EL (cell line): ENCODE results near the gene RAB6C.
"Not testable (repeated sequence)": the region's sequence is repeated elsewhere in the genome, so short reads cannot be mapped to it uniquely, and the experiment has no call there.

Experiments
- DNase-seq: peaks from one replicate; pipeline ENCODE4 v3.0.0-alpha.2; 2016

Gene RAB6C

DNA sequence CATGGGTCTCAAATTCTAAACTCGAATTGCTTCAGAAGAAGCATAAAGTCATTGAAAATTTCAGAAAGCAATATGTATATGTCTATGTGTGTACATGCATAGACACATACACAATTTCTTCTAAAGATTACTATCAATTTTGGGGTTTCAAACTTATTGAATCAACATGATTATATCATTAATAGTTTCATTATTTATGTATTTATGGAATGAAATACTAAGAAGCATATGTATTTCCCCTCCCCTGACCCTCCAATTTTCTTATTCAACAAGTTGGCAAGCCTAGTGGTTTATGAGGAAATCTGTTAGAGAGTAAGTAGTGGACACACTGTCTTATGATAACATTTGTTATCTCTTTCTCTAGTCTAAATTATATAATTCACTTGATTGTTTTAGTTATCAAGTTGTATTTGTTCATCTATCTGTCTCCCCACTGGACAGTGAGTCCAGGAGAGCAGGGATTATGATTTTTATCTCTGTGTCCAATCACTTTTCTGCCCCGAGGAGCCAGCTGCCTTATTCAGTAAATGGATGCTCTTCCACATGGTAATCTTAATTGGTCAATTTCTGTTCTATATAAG is 17.3 kb downstream of the RAB6C start:
- not testable (repeated sequence) for DNase-seq

DNA sequence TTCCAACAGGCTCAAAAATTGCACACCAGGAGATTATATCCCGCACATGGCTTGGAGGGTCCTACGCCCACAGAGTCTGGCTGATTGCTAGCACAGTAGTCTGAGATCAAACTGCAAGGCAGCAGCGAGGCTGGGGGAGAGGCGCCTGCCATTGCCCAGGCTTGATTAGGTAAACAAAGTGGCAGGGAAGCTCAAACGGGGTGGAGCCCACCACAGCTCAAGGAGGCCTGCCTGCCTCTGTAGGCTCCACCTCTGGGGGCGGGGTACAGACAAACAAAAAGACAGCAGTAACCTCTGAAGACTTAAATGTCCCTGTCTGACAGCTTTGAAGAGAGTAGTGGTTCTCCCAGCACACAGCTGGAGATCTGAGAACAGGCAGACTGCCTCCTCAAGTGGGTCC is 19.3 kb downstream of the RAB6C start:
- DNase-seq = not testable (repeated sequence)

DNA sequence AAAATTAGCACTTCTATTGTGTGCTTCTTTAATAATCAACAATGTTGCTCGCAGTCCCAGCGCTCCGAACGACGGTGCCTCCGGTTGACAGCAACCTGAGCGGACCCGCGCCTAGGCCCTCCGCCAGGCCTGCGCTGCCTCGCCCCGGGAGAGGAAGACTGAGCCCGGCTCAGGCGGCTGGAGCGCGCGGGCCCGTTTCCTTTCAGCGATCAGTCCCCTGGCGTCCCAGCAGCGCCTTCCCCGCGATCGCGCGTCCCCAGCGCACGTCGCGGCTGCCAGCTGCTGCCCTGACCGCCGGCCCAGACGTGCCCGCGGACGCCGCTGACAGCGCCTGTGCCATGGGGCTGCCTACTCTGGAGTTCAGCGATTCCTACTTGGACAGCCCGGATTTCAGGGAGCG is 26.4 kb downstream of the RAB6C start:
- DNase-seq = not testable (repeated sequence)

DNA sequence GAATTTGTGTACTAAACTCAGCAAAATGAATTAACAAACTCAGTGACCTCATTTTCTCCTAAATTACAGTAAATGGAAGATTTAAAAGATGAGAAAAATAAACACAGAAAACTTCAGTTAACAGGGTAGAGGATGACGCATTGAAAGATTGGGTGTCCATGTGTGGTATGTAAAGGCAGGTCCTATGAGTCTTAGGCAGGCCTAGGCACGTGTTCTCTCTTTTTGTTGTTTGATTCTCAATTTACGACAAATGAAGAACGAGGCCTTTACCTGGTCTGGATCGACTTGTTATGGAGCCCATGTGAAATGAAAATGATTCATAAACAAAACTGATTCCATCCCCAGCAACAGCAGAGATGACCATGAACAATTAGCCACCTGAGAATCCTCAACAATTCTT is 37.2 kb downstream of the RAB6C start:
- DNase-seq = not testable (repeated sequence)

DNA sequence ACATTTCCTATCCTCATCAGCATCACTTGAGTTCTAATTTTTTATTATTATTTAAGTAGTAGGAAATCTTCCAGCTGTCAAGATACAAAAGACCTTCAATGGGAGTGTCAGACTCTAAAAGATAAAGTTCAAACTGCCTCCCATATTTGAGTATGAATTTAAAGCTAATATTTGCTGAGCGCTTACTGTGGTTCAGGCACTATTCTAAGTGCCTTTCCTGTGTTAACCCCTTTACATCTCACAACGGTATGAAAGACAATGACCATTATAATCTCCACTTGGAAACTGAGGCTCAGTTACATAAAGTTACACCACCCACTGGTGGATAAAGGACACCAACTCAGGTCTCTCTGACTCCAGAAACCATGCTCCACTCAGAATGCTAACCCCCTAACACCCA is 39.9 kb downstream of the RAB6C start:
- DNase-seq = no peak

DNA sequence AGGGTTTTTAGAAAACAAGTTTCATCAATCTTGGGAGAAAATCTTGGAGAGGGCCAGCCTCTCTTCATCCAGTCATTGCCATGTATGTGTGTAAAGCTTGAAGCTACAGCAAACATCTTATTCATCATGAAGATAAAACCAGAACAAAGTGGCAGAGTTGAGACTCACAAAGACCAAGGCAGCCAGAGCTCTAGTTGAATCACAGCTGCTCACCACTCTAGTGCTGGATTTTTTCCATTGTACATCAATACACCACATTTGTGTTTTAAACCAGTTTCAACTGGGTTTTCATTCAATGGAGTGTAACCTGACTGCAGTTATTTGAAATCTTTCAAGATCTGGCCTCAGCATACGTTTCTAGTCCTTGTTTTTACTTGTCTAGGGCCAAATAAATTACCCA is 40.6 kb downstream of the RAB6C start:
- not testable (repeated sequence) for DNase-seq

DNA sequence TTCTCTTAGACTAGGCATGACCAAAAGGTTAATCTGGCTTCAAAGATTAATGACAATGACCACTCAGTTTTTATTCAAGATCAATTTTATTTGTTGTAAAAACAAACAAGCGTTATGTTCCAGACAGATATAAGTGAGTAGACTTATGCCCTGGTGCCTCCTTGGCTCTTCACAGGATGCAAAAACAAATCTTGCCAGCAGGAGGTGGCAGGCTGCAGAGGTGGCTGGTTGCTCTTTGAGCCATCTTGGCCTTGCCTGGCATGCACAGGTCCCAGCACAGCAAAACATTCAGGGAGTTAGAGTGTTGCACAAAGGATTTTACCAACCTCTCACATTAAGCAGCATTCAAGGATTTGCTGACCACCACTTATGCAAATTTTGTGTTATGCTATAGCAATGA is 46.5 kb downstream of the RAB6C start:
- peak; percentile 3 for DNase-seq
